ENCODE data around the gene SMPX. TPM values are rescaled to one million over a fixed set of nuclear protein-coding genes. Genes with fewer than 3 reads are reported as not detected.
"Not testable (repeated sequence)": the region's sequence is repeated elsewhere in the genome, so short reads cannot be mapped to it uniquely, and the experiment has no call there.

The SMPX gene
- total RNA-seq (2014; rRNA removed; shearing (Covaris generic)): 13.1 and 16.8 TPM in 2 replicates

DNA sequence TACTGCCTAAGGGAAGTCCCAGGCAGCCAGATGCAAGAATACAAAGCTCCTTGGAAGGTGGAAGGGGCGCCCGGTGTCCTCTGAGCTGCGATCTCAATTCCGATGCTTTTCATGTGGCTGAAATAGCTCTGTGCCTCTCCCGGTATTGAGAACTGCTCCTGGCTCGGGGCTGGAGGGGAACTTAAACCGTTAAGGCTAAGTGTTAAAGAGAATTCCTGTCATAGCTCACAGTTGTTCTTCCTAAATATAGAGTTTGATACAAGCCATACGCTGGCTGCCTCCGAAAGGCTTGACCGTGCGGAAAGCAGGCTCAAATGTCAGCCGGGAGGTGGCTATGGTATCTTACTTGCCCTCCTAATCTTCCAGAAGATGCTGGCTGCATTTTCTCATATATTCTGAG lies at the start of gene SMPX:
SMPX (minus strand) TSS at position 157 of the 400 bp plus-strand sequence. CDS start 3,826 bp downstream, outside the sequence.
- peak in 1 of 2 experiments; percentile 18 for DNase-seq
- peaks cover 3% of the 10 kb centered on the region; the same call in 1 of the 2 replicates for H3K4me1 ChIP-seq
- H3K9me3 ChIP-seq (replicated peaks): no peaks in the 10 kb centered on the region
- H3K27me3 ChIP-seq: no peaks in the 10 kb centered on the region
- H3K36me3 ChIP-seq: no peaks in the 10 kb centered on the region
- peak within 1 kb of the TSS; percentile 52 for H3K4me3 ChIP-seq
- H3K27ac ChIP-seq: no peak within 1 kb of the TSS; the same call in 1 of the 2 replicates

DNA sequence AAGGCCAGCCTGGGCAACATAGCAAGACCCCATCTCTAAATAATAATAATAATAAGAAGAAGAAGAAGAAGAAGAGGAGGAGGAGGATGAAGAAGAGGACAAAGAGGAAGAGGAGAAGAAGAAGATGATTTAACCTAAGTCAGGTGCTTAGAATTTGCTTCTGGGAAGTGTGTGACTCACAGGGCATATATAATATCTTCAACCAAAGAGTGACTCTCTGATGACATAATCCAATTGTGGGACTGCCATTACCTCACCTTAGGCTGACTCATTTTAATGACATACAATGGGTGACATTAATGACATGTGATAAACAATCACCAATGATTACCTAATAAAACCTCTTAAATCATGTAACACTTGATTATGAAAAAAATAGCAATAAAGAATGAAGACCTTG lies 48.8 kb upstream of the SMPX start:
- Histone ChIP-seq H3K9me3 (replicated peaks) (no peaks in the 10 kb centered on the region; the same call in 1 of the 2 replicates), H3K4me3 (no peak overlapping the region), H3K36me3 (no peaks in the 10 kb centered on the region), H3K27ac (no peak overlapping the region), H3K4me1 (peaks cover 14% of the 10 kb centered on the region), H3K27me3 (no peaks in the 10 kb centered on the region)
- DNase-seq: no peak

DNA sequence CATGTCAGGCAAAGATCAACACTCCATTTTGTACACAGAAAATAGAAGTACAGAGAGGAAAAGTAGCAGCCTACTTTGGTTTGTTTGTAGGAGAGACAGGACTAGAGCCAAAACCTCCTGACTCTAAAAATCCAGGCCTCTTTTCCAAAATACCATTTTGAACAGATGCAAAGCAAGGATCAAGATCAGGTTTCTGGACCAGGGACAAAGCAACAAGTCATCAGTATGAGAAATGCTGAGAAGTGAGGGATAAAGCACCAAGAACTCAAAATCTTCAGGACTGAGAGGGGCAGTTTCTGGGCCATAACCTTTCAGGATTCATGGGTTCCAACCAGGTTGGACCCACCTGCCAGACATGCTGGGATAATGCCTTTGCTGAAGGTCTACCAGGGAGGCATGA lies 44.9 kb upstream of the SMPX start:
- Histone ChIP-seq H3K4me3 (no peak overlapping the region), H3K36me3 (no peaks in the 10 kb centered on the region), H3K27ac (peak overlapping the region; percentile 45), H3K4me1 (peaks cover 50% of the 10 kb centered on the region), H3K27me3 (no peaks in the 10 kb centered on the region), H3K9me3 (replicated peaks) (no peaks in the 10 kb centered on the region)
- DNase-seq: peak; percentile 17 to 78

DNA sequence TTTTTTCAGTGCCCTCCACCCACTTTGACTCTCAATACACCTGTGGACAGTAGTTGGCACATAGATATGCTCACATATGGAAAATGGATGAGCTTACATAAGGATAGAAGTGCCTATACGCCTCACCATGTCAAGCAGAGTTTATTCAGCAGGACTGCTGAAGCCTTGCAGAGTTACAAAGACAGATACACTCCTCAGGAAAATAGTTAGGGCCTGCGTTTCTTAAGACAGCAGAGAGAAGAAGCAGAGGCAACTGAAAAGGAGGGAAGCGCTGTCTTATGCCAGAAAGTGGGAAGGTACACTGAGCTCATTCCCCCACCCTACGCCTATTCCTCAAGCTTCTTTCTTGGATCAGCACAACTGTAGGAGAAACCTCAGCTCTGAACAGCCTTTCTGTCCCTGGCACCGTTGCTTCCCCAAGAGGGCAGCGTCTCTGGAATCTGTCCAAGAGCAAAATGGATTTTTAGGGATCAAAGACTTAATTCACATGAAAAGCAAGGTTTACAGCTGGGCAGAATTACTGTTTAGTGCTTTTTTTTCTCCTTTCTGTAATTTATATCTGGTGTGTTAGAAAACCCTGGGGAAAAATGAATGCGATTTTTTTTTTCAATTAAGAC lies 44.2 kb upstream of the SMPX start:
- peak overlapping the region; percentile 45 for H3K27ac ChIP-seq
- no peaks in the 10 kb centered on the region for H3K9me3 ChIP-seq (replicated peaks)
- H3K4me3 ChIP-seq: no peak overlapping the region
- peaks cover 53% of the 10 kb centered on the region for H3K4me1 ChIP-seq
- H3K36me3 ChIP-seq: no peaks in the 10 kb centered on the region
- peak; percentile 20 to 62 for DNase-seq
- H3K27me3 ChIP-seq: no peaks in the 10 kb centered on the region

DNA sequence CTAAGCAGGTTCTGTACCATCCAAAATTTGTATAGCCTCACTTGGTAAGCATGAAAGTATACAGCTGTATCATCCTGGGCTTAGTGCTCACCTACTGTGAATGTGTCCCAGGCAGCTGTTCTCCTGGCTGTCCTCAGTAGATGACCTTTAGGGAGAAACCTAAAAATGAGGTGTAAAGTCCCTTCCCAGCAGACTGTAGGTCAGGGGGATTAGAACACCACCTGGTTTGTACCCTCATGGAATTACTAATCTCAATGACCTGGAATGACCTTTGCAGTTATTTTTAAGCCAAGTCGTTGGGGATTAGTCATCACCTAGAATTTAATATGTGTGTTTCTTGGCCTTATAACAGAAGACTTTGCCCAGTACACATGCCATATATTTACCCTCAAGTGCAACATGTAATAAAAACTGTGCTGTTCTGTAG lies 42.4 kb upstream of the SMPX start:
- Histone ChIP-seq H3K36me3 (no peaks in the 10 kb centered on the region), H3K4me3 (no peak overlapping the region), H3K27me3 (no peaks in the 10 kb centered on the region), H3K9me3 (replicated peaks) (no peaks in the 10 kb centered on the region), H3K27ac (peak overlapping the region; percentile 97), H3K4me1 (peaks cover 53% of the 10 kb centered on the region)
- peak; percentile 47 to 80 for DNase-seq

DNA sequence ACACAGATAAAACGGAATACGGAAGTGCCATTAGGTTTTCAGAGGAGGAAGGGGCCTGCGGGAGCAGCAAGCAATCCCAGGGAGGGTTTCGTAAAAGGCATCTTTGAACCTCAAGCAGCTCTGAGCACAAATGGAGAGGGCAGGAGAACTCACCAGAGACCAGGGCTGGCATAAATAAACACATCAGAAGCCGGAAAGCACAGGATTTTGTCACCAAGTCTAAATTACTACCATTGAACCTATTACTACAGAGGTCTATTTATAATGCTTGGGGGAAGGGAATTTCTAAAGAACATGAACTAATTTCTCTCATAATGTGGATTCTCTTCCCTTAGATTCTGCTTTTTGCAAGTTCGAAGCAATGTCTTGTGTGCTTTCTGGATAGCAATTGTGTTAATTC lies 41.9 kb upstream of the SMPX start:
- Histone ChIP-seq H3K4me1 (peaks cover 53% of the 10 kb centered on the region), H3K27ac (peak overlapping the region; percentile 97), H3K27me3 (no peaks in the 10 kb centered on the region), H3K36me3 (no peaks in the 10 kb centered on the region), H3K9me3 (replicated peaks) (no peaks in the 10 kb centered on the region), H3K4me3 (no peak overlapping the region)
- peak in 1 of 2 experiments; percentile 31 for DNase-seq

DNA sequence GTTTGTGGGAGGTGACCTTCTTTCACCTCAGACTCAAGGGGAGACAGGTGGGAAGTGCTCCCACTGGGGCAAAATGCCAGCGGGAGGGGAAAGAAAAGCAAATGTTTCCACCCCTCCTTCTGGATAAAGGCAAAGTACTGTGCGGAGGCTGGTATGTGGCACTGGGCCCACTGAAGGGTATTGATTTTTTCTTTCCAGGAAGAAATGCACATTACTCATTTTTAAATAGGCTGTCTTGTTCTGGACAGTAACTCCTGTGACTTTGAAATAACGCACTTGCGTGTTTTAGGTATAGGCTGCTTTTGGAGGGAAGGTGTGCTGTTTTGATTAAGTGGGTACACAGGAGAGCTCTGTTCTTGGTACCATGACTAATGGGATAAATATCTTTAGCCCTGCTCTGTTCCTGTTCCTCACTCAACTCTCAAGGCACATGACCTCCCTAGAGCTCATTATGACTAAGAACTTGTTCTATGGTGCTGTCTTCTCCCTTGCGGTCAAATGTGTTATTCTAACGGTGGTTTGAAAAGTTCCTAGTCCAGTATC lies 40.8 kb upstream of the SMPX start:
- H3K9me3 ChIP-seq (replicated peaks): no peaks in the 10 kb centered on the region
- no peaks in the 10 kb centered on the region for H3K27me3 ChIP-seq
- peak overlapping the region; percentile 97 for H3K27ac ChIP-seq
- peak; percentile 94 to 95 for DNase-seq
- H3K4me3 ChIP-seq: no peak overlapping the region
- H3K36me3 ChIP-seq: no peaks in the 10 kb centered on the region
- peaks cover 53% of the 10 kb centered on the region for H3K4me1 ChIP-seq

DNA sequence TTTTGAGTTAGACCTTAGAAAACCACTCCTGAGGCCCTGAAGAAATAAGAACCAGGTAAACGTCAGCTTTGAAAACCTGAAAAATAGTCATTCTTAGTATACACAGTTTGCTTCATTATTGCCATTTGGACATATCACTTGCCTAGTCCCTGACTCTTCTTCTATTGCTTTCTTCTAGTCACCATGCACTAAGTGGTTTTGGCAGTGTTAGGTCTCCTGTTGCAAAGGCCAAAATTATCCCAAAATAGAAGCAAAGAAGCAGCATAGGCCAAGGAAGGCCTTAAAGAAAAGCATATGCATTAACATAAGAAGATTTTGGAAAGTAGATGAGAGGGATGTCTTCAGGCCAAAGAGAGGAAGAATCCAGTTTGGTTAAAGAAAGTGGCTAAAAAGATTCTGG lies 24.1 kb upstream of the SMPX start:
- no peaks in the 10 kb centered on the region for H3K27me3 ChIP-seq
- H3K27ac ChIP-seq: peak overlapping the region; percentile 7; the same call in 1 of the 2 replicates
- H3K36me3 ChIP-seq: no peaks in the 10 kb centered on the region
- H3K9me3 ChIP-seq (replicated peaks): no peaks in the 10 kb centered on the region
- DNase-seq: no peak
- H3K4me1 ChIP-seq: peaks cover 47% of the 10 kb centered on the region
- no peak overlapping the region for H3K4me3 ChIP-seq

DNA sequence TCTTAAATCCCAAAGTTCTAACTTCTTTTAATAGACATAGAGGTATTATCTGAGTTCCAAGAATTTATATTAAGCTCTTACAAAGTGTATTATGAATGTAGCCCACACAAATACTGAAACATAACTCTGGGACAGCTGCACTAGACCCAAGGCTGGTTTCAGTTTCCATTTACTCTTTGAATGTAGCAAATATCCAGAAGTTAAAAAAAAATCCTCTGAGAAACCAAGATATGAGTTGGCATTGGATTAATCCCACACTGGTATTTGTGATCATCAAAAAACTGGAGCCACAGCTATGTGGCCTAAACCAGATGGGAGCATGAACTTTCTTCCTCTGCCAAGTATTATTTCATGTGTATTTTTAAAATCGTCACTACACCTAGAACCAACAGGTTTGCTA lies 23.6 kb upstream of the SMPX start:
- H3K27me3 ChIP-seq: no peaks in the 10 kb centered on the region
- H3K27ac ChIP-seq: peak overlapping the region; percentile 64
- H3K4me1 ChIP-seq: peaks cover 47% of the 10 kb centered on the region
- peak; percentile 42 to 78 for DNase-seq
- H3K9me3 ChIP-seq (replicated peaks): no peaks in the 10 kb centered on the region
- H3K36me3 ChIP-seq: no peaks in the 10 kb centered on the region
- no peak overlapping the region for H3K4me3 ChIP-seq

DNA sequence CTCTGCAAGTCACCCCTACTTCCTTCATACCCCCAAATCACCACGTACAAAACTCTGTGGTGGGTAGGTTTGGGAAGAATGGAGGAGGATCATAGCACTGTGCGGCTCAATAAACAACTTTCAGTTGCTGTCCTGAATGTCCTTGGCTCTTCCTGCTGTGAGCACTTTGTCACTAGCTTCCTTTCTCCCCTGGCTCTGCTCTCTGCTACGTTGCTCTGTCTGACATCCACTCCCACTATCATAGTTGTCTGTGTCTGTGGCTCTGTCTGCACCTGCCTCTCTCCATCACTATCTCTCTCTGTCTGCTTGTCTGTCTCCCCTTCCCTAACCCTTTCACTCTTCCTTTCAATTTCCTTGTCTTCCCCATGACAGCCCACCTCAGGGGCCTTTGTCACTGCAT lies 21.2 kb upstream of the SMPX start:
- Histone ChIP-seq H3K27ac (peak overlapping the region; percentile 64), H3K36me3 (no peaks in the 10 kb centered on the region), H3K4me1 (peaks cover 47% of the 10 kb centered on the region), H3K9me3 (replicated peaks) (no peaks in the 10 kb centered on the region), H3K27me3 (no peaks in the 10 kb centered on the region), H3K4me3 (no peak overlapping the region)
- peak; percentile 62 to 80 for DNase-seq

DNA sequence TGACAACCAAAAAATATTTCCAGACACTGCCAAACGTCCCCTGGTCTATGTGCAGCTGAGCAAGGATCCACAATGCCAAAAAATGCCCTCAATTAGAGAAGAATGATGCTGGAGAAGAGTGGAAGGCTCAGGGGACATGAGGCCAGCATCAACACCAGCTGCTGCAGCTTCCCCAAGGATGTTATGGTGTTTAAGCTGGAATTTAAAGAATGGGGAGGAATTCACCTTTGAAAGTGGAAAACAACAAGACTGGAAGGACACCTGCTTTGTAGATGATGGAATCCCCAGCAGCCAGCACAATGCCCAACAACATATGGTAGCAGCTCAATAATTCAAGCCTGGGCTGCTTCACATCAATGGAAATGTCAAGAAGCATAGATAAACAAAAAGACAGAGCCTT lies 20.3 kb upstream of the SMPX start:
- no peaks in the 10 kb centered on the region for H3K36me3 ChIP-seq
- DNase-seq: peak; percentile 40 to 64
- H3K27me3 ChIP-seq: no peaks in the 10 kb centered on the region

DNA sequence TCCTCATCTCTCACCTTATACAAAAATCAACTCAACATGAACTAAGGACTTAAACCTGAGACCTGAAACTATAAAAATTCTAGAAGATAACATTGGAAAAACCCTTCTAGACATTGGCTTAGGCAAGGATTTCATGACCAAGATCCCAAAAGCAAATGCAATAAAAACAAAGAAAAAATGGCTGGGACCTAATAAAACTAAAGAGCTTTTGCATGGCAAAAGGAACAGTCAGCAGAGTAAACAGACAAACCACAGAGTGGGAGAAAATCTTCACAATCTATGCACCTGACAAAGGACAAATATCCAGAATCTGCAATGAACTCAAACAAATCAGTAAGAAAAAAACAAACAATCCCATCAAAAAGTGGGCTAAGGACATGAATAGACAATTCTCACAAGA lies 17.2 kb upstream of the SMPX start:
- H3K27me3 ChIP-seq; DNase-seq; H3K27ac ChIP-seq; H3K9me3 ChIP-seq (replicated peaks); H3K36me3 ChIP-seq; H3K4me3 ChIP-seq: not testable (repeated sequence)
- H3K4me1 ChIP-seq: peaks cover 28% of the 10 kb centered on the region

More for the DNA sequence above, 20.3 kb upstream of the SMPX start:
- peak overlapping the region; percentile 64 for H3K27ac ChIP-seq
- no peak overlapping the region for H3K4me3 ChIP-seq
- H3K9me3 ChIP-seq (replicated peaks): no peaks in the 10 kb centered on the region
- peaks cover 47% of the 10 kb centered on the region for H3K4me1 ChIP-seq

DNA sequence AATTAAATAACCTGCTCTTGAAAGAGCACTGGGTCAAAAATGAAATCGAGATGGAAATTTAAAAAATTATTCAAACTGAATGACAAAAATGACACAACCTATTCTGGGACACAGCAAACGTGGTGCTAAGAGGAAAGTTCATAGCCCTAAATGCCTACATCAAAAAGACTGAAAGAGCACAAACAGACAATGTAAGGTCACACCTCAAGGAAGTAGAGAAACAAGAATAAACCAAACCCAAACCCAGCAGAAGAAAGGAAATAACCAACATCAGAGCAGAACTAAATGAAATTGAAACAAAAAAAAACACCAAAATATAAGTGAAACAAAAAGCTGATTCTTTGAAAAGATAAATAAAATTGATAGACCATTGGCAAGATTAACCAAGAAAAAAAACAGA lies 15.1 kb upstream of the SMPX start:
- not testable (repeated sequence) for H3K4me1 ChIP-seq; H3K36me3 ChIP-seq; DNase-seq; H3K27ac ChIP-seq; H3K4me3 ChIP-seq; H3K27me3 ChIP-seq; H3K9me3 ChIP-seq (replicated peaks)

DNA sequence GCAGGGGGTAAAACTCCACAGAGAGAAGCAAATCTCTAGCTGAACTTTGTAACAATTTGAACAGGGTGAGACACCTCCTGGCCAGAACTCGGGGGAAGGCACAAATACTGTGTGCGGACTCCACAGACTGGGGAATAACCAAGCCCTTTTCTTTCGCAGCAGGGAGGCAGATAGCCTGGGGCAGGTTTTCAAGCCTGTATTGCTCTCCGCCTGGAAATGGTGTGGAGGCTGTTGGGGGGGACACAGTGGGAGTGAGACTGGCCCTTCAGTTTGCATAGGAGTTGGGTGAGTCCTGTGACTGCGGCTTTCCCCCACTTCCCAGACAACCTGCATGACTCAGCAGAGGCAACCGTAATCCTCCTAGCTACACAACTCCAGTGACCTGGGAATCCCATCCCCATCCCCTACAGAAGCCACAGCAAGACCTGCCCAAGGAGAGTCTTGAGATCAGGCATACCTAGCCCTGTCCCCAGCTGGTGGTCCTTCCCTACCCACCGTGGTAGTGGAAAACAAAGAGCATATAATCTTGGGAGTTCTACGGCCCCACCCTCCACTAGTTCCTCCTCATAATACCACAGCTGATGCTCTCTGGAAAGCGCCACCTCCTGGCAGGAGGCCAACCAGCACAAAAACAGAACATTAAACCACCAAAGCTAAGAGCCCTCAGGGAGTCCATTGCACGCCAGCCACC lies 12.9 kb upstream of the SMPX start:
- Histone ChIP-seq H3K36me3 (no peaks in the 10 kb centered on the region), H3K4me3 (no peak overlapping the region), H3K4me1 (no peaks in the 10 kb centered on the region), H3K27me3 (no peaks in the 10 kb centered on the region), H3K9me3 (replicated peaks) (no peaks in the 10 kb centered on the region), H3K27ac (no peak overlapping the region)
- peak; percentile 15 to 22 for DNase-seq

DNA sequence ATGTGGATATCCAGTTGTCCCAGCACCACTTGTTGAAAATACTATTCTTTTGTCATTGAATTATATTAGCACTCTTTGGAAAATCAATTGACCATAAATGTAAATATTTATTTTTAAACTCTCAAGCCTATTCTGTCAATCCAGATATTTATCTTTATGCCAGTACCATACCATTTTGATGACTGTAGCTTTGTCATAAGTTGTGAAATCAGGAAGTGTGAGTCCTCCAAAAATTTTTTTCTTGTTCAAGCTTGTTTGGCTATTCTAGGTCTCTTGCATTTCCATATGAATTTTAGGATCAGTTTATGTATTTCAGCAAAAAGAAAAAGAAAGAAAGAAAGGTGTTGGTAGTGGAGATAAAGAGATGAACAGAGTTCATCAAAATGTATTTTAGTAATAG lies 8.2 kb upstream of the SMPX start:
- Histone ChIP-seq H3K4me1 (peaks cover 4% of the 10 kb centered on the region; the same call in 1 of the 2 replicates), H3K36me3 (no peaks in the 10 kb centered on the region), H3K9me3 (replicated peaks) (no peaks in the 10 kb centered on the region), H3K4me3 (no peak overlapping the region), H3K27ac (no peak overlapping the region), H3K27me3 (no peaks in the 10 kb centered on the region)
- no peak for DNase-seq

All from SJCRH30 (cell line).